Measurements from ENCODE around the gene LPAR5. TPM values are rescaled to one million over a fixed set of nuclear protein-coding genes. Genes with fewer than 3 reads are reported as not detected.

The LPAR5 gene
- total RNA-seq, 2 donors from 2014 or later = 2.9 to 8.1 TPM

DNA sequence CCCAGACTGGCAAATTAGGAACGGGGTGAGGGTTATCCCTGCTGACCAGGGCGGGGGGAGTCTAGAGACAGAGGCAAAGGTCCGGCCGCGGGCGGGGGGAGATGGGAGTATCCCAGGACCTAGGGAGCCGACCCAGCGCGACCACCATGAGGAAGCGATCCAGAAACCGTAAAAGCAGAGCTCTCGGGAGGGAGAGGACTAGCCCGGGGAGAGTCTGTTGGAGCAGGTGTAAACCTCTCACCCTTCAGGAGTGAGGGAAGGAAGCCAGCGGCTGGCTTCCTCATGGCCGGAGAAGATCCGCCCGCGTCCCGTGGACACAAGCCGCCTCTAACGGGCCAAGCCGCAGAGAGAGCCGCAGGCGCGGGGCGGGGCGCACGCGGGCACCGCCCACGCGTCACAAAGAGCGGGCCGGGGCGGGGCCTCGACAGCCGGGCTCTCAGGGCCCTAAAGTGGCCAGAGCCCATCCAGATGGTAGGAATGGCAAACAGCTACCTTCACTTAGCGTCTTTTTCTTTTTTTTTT, 11.4 kb upstream of the LPAR5 start, which contains the start of gene ACRBP:
TSS of gene ACRBP (minus strand) at position 350 of the 522 bp plus-strand sequence. CDS start at position 284, 66 bp downstream.
- H3K4me3 Mint-ChIP-seq = peak within 1 kb of the TSS; percentile 83
- peak in 1 of 3 donors; percentile 20 for DNase-seq
- peaks cover 7% of the 10 kb centered on the region for H3K27me3 Mint-ChIP-seq
- no peaks in the 10 kb centered on the region for H3K9me3 ChIP-seq (ENCODE audit: control insufficient read depth, low read length, poor library complexity, severe bottlenecking)
- H3K4me1 Mint-ChIP-seq = peaks cover 14% of the 10 kb centered on the region
- peaks cover 10% of the 10 kb centered on the region for H3K36me3 Mint-ChIP-seq (ENCODE audit: low read depth)
- ATAC-seq = peak; percentile 76
- peak within 1 kb of the TSS; percentile 56 for H3K27ac Mint-ChIP-seq

DNA sequence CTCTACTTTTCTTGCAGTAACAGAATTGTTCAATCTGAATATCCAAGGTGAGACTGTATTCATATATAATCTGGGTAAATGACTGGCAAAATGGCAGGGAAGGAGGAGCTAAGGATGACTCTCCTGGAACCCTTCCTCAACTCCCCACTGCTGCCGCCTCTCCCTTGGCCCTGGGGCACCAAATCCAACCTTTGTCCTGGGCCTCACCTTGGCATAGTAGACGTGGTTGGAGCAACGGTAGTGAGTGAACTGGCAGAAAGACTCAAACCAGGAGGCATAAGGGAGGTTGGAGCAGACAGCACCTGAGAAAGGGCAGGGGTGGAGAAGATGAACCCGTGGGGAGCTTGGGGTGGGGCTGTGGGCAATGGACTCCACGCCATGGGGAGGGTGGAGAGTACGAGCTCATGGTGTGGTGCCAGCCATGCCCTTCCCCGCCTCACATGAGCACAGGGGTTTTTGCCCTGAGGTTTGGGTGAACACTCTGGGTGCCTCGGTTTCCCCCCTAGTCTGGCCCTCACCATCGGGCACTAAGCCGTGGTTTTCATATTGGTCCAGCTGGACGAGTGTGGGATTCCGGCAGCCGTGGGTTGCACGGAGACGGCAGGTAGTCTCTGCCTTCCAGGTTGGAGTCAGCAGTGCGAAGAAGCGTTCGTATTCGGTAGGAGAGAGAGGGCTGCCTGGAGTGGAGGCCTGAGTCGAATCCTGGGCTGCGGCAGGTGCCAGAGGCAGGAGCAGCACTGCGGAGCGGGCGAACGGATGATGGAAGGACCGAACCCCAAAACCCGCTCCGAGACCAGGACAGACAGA, 10.7 kb upstream of the LPAR5 start:
- Mint-ChIP-seq H3K27ac (no peak overlapping the region), H3K27me3 (peaks cover 9% of the 10 kb centered on the region), H3K4me3 (peak overlapping the region; percentile 83), H3K36me3 (ENCODE audit: low read depth) (peaks cover 8% of the 10 kb centered on the region), H3K4me1 (peaks cover 14% of the 10 kb centered on the region)
- DNase-seq (no peak), ATAC-seq (peak; percentile 8)
- no peaks in the 10 kb centered on the region for H3K9me3 ChIP-seq (ENCODE audit: control insufficient read depth, low read length, poor library complexity, severe bottlenecking)

DNA sequence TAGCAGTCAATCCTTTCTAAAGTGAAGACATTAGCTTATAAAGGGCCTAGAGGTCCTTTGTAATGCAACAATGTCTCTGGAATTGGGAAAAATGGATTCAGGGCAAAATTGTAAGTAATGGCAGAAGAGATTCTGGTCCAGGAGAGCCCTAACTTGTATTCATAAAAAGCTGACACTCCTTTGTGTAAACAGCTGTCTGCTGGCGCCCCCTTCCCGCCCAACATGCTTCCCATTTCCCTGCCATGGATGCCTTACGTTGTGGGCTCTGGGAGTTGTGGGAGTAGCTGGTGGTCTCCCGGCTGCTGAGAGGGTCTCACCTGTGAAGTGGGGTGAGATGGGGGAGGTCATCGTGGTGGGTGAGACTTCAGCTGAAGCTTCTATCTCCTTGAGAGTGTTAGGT, 9.1 kb upstream of the LPAR5 start:
- H3K27me3 Mint-ChIP-seq = peaks cover 13% of the 10 kb centered on the region
- no peaks in the 10 kb centered on the region for H3K9me3 ChIP-seq (ENCODE audit: control insufficient read depth, low read length, poor library complexity, severe bottlenecking)
- peaks cover 5% of the 10 kb centered on the region for H3K36me3 Mint-ChIP-seq (ENCODE audit: low read depth)
- H3K4me1 Mint-ChIP-seq = peaks cover 12% of the 10 kb centered on the region
- ATAC-seq = no peak
- no peak for DNase-seq
- no peak overlapping the region for H3K4me3 Mint-ChIP-seq
- H3K27ac Mint-ChIP-seq = no peak overlapping the region

DNA sequence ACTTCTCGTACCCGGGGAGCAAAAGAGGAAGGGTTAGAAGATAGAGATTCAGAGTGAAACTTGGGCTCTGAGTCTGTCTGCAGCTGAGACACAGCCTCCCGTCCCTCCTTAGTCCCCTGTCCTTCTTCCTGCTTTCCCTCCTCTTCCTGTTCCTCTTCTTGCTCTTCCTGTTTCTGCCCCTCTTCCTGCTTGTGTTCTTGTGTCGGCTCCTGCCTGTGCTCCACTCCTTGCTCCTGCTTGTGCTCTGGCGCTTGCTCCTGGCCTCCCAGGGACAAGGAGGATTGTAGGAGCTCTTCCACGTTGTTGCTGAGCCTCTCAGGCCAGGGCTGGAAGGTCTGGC, 8.5 kb upstream of the LPAR5 start:
- Mint-ChIP-seq H3K4me1 (peaks cover 12% of the 10 kb centered on the region), H3K27me3 (peaks cover 13% of the 10 kb centered on the region), H3K27ac (no peak overlapping the region), H3K4me3 (no peak overlapping the region), H3K36me3 (ENCODE audit: low read depth) (peaks cover 5% of the 10 kb centered on the region)
- no peak for DNase-seq
- peak; percentile 40 for ATAC-seq
- H3K9me3 ChIP-seq (ENCODE audit: control insufficient read depth, low read length, poor library complexity, severe bottlenecking) = no peaks in the 10 kb centered on the region

- ATAC-seq = no peak
- no peak overlapping the region for H3K4me3 Mint-ChIP-seq
- peaks cover 12% of the 10 kb centered on the region for H3K4me1 Mint-ChIP-seq
- H3K27ac Mint-ChIP-seq = no peak overlapping the region
- DNase-seq = no peak
- peaks cover 5% of the 10 kb centered on the region for H3K36me3 Mint-ChIP-seq (ENCODE audit: low read depth)
- no peaks in the 10 kb centered on the region for H3K9me3 ChIP-seq (ENCODE audit: control insufficient read depth, low read length, poor library complexity, severe bottlenecking)
- peaks cover 13% of the 10 kb centered on the region for H3K27me3 Mint-ChIP-seq
Measured at GRCh38 chr12:6643569-6644256, 8.0 kb upstream of the LPAR5 start.

DNA sequence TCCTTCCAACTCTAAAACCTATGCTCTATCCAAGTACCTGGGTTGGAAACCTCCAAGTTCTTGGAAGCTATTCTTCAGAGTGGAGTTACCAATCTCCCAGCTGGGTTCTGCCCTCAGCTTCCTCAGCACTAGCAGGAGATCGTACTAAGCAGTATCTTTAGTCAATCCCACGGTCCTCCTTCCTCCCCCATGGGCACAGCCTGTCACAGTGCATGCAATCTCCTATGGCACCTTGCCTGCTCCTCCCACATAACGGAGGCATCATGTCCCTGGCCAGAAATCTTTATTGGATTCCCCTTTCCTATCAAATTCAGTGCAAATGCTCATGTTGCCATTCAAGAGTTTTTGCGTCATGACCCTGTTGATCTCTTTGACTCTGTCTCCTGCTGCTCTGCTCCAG, 5.4 kb upstream of the LPAR5 start:
- Mint-ChIP-seq H3K27me3 (peaks cover 7% of the 10 kb centered on the region), H3K4me3 (no peak overlapping the region), H3K36me3 (ENCODE audit: low read depth) (no peaks in the 10 kb centered on the region), H3K27ac (no peak overlapping the region), H3K4me1 (peaks cover 6% of the 10 kb centered on the region)
- ATAC-seq = no peak
- no peak for DNase-seq
- no peaks in the 10 kb centered on the region for H3K9me3 ChIP-seq (ENCODE audit: control insufficient read depth, low read length, poor library complexity, severe bottlenecking)

GRCh38 chr12:6640497-6640896, 4.7 kb upstream of the LPAR5 start:
- no peak for DNase-seq
- Mint-ChIP-seq H3K27me3 (peaks cover 7% of the 10 kb centered on the region), H3K36me3 (ENCODE audit: low read depth) (no peaks in the 10 kb centered on the region), H3K4me3 (no peak overlapping the region), H3K27ac (no peak overlapping the region), H3K4me1 (peaks cover 9% of the 10 kb centered on the region)
- H3K9me3 ChIP-seq (ENCODE audit: control insufficient read depth, low read length, poor library complexity, severe bottlenecking) = no peaks in the 10 kb centered on the region
- ATAC-seq = no peak

DNA sequence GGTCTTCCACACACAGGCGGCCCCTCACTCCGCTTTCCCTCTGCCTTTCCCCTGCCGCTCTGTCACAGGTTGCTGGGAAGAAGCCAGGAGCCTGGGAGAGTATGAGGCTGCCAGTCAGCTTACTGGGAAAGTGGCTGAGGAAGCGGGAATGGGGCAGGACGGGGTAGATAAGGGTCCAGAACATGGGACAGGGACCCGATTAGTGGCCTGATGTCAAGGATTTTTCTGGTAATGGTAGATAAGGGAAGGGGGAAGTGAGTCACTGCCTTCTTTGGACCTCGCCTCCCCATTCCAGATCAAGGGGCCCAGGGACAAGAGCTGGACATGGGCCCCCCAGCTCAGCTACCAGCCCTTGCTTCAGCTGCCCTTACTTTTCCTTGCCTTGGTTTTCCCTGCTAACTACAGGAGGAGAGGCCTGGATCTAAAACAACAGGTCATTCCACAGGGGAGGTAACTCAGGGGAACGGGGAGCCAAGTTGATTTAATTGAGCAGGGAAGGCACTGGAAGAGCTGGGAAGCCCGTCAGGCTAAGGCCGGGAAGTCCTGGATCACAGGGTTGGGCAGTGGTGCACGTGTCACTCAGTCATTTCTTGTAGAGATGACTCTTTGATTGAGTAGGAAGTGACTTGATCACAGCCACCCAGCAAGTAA, 3.5 kb upstream of the LPAR5 start:
- ATAC-seq = no peak
- H3K27ac Mint-ChIP-seq = no peak overlapping the region
- DNase-seq = no peak
- peaks cover 13% of the 10 kb centered on the region for H3K4me1 Mint-ChIP-seq
- H3K9me3 ChIP-seq (ENCODE audit: control insufficient read depth, low read length, poor library complexity, severe bottlenecking) = no peaks in the 10 kb centered on the region
- H3K27me3 Mint-ChIP-seq = peaks cover 7% of the 10 kb centered on the region
- H3K36me3 Mint-ChIP-seq (ENCODE audit: low read depth) = no peaks in the 10 kb centered on the region
- H3K4me3 Mint-ChIP-seq = no peak overlapping the region

- no peaks in the 10 kb centered on the region for H3K36me3 Mint-ChIP-seq (ENCODE audit: low read depth)
- H3K4me3 Mint-ChIP-seq = no peak overlapping the region
- no peaks in the 10 kb centered on the region for H3K9me3 ChIP-seq (ENCODE audit: control insufficient read depth, low read length, poor library complexity, severe bottlenecking)
- ATAC-seq (no peak), DNase-seq (no peak)
- H3K27ac Mint-ChIP-seq = no peak overlapping the region
- peaks cover 7% of the 10 kb centered on the region for H3K27me3 Mint-ChIP-seq
- peaks cover 13% of the 10 kb centered on the region for H3K4me1 Mint-ChIP-seq
Measured at GRCh38 chr12:6638305-6638704, 2.5 kb upstream of the LPAR5 start.

DNA sequence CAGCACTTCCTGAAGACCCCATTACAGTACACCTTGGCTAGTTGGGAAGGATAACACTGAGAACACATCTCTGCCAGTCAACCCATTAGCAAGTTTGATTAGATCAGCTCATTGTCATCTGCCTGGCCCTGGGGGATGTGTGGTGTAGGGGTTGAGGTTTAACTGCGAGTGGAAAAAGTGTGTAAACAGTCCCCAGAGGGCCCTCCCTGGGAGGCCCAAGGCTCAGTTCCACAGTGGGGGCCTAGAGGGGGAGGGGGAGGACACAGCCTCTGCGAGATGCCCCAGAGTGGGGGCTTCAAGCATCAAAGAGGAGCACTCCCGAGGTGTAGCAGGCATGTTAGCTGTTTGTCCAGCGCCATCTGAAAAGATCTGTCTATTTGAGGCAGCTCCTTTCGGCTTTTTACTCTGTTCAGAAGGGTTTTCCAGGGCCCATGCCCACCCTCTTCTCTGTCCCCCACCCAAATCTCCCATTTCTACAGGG, 344 bp downstream of the LPAR5 start:
- Mint-ChIP-seq H3K27ac (peak overlapping the region; percentile 39), H3K27me3 (no peaks in the 10 kb centered on the region), H3K4me1 (peaks cover 30% of the 10 kb centered on the region), H3K4me3 (peak overlapping the region; percentile 74), H3K36me3 (ENCODE audit: low read depth) (no peaks in the 10 kb centered on the region)
- ATAC-seq = peak; percentile 38
- H3K9me3 ChIP-seq (ENCODE audit: control insufficient read depth, low read length, poor library complexity, severe bottlenecking) = no peaks in the 10 kb centered on the region
- DNase-seq = no peak

- peak overlapping the region; percentile 91 for H3K4me3 Mint-ChIP-seq
- no peaks in the 10 kb centered on the region for H3K36me3 Mint-ChIP-seq (ENCODE audit: low read depth)
- H3K27me3 Mint-ChIP-seq = no peaks in the 10 kb centered on the region
- no peaks in the 10 kb centered on the region for H3K9me3 ChIP-seq (ENCODE audit: control insufficient read depth, low read length, poor library complexity, severe bottlenecking)
- ATAC-seq (peak; percentile 77), DNase-seq (no peak)
- H3K4me1 Mint-ChIP-seq = peaks cover 40% of the 10 kb centered on the region
- peak overlapping the region; percentile 94 for H3K27ac Mint-ChIP-seq
Measured at GRCh38 chr12:6632026-6632983, 3.5 kb downstream of the LPAR5 start.

GRCh38 chr12:6631549-6631961, 4.2 kb downstream of the LPAR5 start:
- H3K9me3 ChIP-seq (ENCODE audit: control insufficient read depth, low read length, poor library complexity, severe bottlenecking) = no peaks in the 10 kb centered on the region
- peaks cover 41% of the 10 kb centered on the region for H3K4me1 Mint-ChIP-seq
- DNase-seq = no peak
- H3K4me3 Mint-ChIP-seq = peak overlapping the region; percentile 91
- no peak for ATAC-seq
- no peaks in the 10 kb centered on the region for H3K36me3 Mint-ChIP-seq (ENCODE audit: low read depth)
- H3K27me3 Mint-ChIP-seq = no peaks in the 10 kb centered on the region
- peak overlapping the region; percentile 94 for H3K27ac Mint-ChIP-seq

Data from T-helper 17 cell (primary cell).